GM18526 (cell line): Measurements from ENCODE around the gene DPP6.

Experiments
- POLR2A ChIP-seq: IDR thresholded peaks from 3 replicates; pipeline ENCODE4 v1.6.1; 2011; ENCODE audit not compliant: insufficient read length; ENCODE audit errors: extremely low read depth

The DPP6 gene

GRCh38 chr7:154646126-154647013, 594.2 kb downstream of the DPP6 start:
- no peak for TF ChIP-seq POLR2A

- TF ChIP-seq POLR2A = no peak
Observed at GRCh38 chr7:154647625-154648024, 595.4 kb downstream of the DPP6 start.

- no peak for TF ChIP-seq POLR2A
Observed at GRCh38 chr7:154649015-154649414, 596.8 kb downstream of the DPP6 start.

GRCh38 chr7:154649434-154649833, 597.2 kb downstream of the DPP6 start:
- no peak for TF ChIP-seq POLR2A

GRCh38 chr7:154650275-154650674, 598.1 kb downstream of the DPP6 start:
- TF ChIP-seq POLR2A = no peak

- TF ChIP-seq POLR2A = no peak
Observed at GRCh38 chr7:154651501-154651900, 599.3 kb downstream of the DPP6 start.

GRCh38 chr7:154652564-154652963, 600.4 kb downstream of the DPP6 start:
- TF ChIP-seq POLR2A = no peak

GRCh38 chr7:154653281-154653680, 601.1 kb downstream of the DPP6 start:
- TF ChIP-seq POLR2A = no peak

- no peak for TF ChIP-seq POLR2A
Observed at GRCh38 chr7:154656618-154657017, 604.4 kb downstream of the DPP6 start.

GRCh38 chr7:154666768-154667167, 614.6 kb downstream of the DPP6 start:
- TF ChIP-seq POLR2A = no peak

- TF ChIP-seq POLR2A = no peak
Observed at GRCh38 chr7:154672659-154673415, 620.6 kb downstream of the DPP6 start.

GRCh38 chr7:154674191-154674590, 622.0 kb downstream of the DPP6 start:
- no peak for TF ChIP-seq POLR2A

GRCh38 chr7:154675560-154675959, 623.4 kb downstream of the DPP6 start:
- no peak for TF ChIP-seq POLR2A

GRCh38 chr7:154676422-154677073, 624.4 kb downstream of the DPP6 start:
- TF ChIP-seq POLR2A = no peak

GRCh38 chr7:154677454-154677853, 625.3 kb downstream of the DPP6 start:
- no peak for TF ChIP-seq POLR2A
